Caco-2 (cell line): ENCODE results near the gene C10orf90. TPM values are rescaled to one million over a fixed set of nuclear protein-coding genes. Genes with fewer than 3 reads are reported as not detected.
A peak's percentile ranks its signal among the peaks of the same experiment; 100 is the strongest.

ENCODE experiments used
- Bru-seq: library from RNA; stranded (reverse); fragments of 400-500 nt; gene quantifications from one replicate; lab custom pipeline; 2021; lab: Mats Ljungman, UMichigan
- BruChase-seq, 2 experiments: library from RNA; stranded (reverse); fragments of 400-500 nt; gene quantifications; one replicate each; lab custom pipeline; 2021; lab: Mats Ljungman, UMichigan
- BruUV-seq: library from RNA; stranded (reverse); fragments of 400-500 nt; replicated peaks from 2 replicates; lab custom pipeline; 2021; lab: Mats Ljungman, UMichigan
- CTCF ChIA-PET: fragments of 300-600 bp; sonication (Branson Sonifier 250); formaldehyde crosslinking; loops from one replicate; lab custom pipeline; 2022; ENCODE audit warnings: antibody characterized with exemption; lab: Charles Lee
- POLR2A ChIA-PET: fragments of 300-600 bp; sonication (Branson Sonifier 250); formaldehyde crosslinking; loops from one replicate; lab custom pipeline; 2022; ENCODE audit warnings: antibody characterized with exemption; lab: Charles Lee
- DNase-seq, 2 experiments: peaks; one replicate each; pipeline versions ENCODE4 v3.0.0 to v3.0.0-alpha.2; 2020 to 2022
- H3K27me3 ChIP-seq: replicated peaks from 2 replicates; pipeline ENCODE4 v1.6.0; 2011; ENCODE audit warnings: low read length; ENCODE audit not compliant: control insufficient read depth, insufficient read depth
- H3K36me3 ChIP-seq: 2 replicates; pipeline ENCODE4 v1.5.1; 2011; ENCODE audit warnings: low read length; ENCODE audit not compliant: control insufficient read depth, insufficient read depth
- H3K4me1 ChIP-seq: fragments of 250-450 bp; sonication (Bioruptor Pico); 2 replicates; pipeline ENCODE4 v1.5.1; 2020; ENCODE audit warnings: mild to moderate bottlenecking
- H3K4me3 ChIP-seq: 2 replicates; pipeline ENCODE4 v1.5.1; 2011; ENCODE audit warnings: low read depth, mild to moderate bottlenecking, control low read depth, low read length
- H3K9me3 ChIP-seq: fragments of 250-450 bp; sonication (Bioruptor Pico); 2 replicates; pipeline ENCODE4 v1.5.1; 2020; ENCODE audit warnings: mild to moderate bottlenecking, moderate library complexity
- H3K27ac Mint-ChIP-seq: one replicate; pipeline ENCODE4 v1.8.0; 2022; ENCODE audit warnings: mixed read lengths; ENCODE audit not compliant: unreplicated experiment
- H3K27me3 Mint-ChIP-seq: one replicate; pipeline ENCODE4 v1.8.0; 2022; ENCODE audit warnings: mixed read lengths; ENCODE audit not compliant: insufficient read depth, unreplicated experiment
- H3K36me3 Mint-ChIP-seq: one replicate; pipeline ENCODE4 v1.8.0; 2022; ENCODE audit warnings: mild to moderate bottlenecking, mixed read lengths; ENCODE audit not compliant: insufficient read depth, unreplicated experiment
- H3K4me1 Mint-ChIP-seq: one replicate; pipeline ENCODE4 v1.8.0; 2022; ENCODE audit warnings: low read depth, mixed read lengths; ENCODE audit not compliant: unreplicated experiment
- H3K4me3 Mint-ChIP-seq: one replicate; pipeline ENCODE4 v1.8.0; 2022; ENCODE audit warnings: mild to moderate bottlenecking, moderate library complexity, mixed read lengths; ENCODE audit not compliant: unreplicated experiment
- H3K9me3 Mint-ChIP-seq: one replicate; pipeline ENCODE4 v1.8.0; 2022; ENCODE audit warnings: mixed read lengths; ENCODE audit not compliant: unreplicated experiment
- intact Hi-C: fragments of 100-400 bp; cut with micrococcal nuclease; formaldehyde crosslinking; loops from one replicate; pipeline ENCODE4 v1.10.0; 2022; ENCODE audit not compliant: unreplicated experiment
- long read RNA-seq: library from polyadenylated mRNA; stranded (forward); transcript quantifications from one replicate; pipeline ENCODE4 v2.0.0, GENCODE V29; 2022
- total RNA-seq: library from RNA; stranded (reverse); gene quantifications from 2 replicates; pipeline ENCODE4 v1.2.3, GENCODE V29; 2022
- TF ChIP-seq, protein P1 (sequence below), 2 experiments: fragments of 200-600 bp in 1 of 2; IDR thresholded peaks; 1 replicate in 1 of 2; 2 replicates in 1 of 2; pipeline versions ENCODE4 v1.5.1 to v1.8.0; 2011 to 2022; ENCODE audit warnings: antibody characterized with exemption in 1 of 2, control low read depth in 1 of 2, inconsistent platforms in 1 of 2, low read depth in 1 of 2, low read length in 1 of 2, mild to moderate bottlenecking in 1 of 2, moderate library complexity in 1 of 2; ENCODE audit not compliant: insufficient read depth in 1 of 2, severe bottlenecking in 1 of 2, unreplicated experiment in 1 of 2

C10orf90 gene, protein sequence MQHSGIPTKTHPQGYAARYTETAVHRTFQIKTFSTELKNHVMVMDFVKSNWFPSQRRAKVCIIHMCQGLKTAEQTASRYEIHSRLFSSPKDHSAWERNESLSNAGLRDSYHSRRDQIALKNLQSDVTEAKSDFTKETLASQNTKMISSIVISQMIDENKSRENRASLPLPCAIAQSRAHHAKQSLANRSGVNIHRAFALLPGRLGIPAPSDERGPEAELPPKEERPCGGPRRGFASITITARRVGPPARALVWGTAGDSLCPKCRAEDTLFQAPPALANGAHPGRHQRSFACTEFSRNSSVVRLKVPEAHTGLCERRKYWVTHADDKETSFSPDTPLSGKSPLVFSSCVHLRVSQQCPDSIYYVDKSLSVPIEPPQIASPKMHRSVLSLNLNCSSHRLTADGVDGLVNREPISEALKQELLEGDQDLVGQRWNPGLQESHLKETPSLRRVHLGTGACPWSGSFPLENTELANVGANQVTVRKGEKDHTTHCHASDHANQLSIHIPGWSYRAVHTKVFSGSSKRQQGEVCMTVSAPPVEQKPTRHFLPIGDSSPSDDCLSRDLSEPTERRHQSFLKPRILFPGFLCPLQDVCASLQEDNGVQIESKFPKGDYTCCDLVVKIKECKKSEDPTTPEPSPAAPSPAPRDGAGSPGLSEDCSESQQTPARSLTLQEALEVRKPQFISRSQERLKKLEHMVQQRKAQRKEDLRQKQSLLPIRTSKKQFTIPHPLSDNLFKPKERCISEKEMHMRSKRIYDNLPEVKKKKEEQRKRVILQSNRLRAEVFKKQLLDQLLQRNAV
- total RNA-seq (not detected in 2 replicates), Bru-seq, nascent RNA (percentile 3 among the genes with signal in this experiment), BruChase-seq, experiment 1, labeled RNA remaining after a 2-hour chase (percentile 2 among the genes with signal in this experiment), BruChase-seq, experiment 2, labeled RNA remaining after a 6-hour chase (not detected)
- long read RNA-seq, result 0 reads

DNA sequence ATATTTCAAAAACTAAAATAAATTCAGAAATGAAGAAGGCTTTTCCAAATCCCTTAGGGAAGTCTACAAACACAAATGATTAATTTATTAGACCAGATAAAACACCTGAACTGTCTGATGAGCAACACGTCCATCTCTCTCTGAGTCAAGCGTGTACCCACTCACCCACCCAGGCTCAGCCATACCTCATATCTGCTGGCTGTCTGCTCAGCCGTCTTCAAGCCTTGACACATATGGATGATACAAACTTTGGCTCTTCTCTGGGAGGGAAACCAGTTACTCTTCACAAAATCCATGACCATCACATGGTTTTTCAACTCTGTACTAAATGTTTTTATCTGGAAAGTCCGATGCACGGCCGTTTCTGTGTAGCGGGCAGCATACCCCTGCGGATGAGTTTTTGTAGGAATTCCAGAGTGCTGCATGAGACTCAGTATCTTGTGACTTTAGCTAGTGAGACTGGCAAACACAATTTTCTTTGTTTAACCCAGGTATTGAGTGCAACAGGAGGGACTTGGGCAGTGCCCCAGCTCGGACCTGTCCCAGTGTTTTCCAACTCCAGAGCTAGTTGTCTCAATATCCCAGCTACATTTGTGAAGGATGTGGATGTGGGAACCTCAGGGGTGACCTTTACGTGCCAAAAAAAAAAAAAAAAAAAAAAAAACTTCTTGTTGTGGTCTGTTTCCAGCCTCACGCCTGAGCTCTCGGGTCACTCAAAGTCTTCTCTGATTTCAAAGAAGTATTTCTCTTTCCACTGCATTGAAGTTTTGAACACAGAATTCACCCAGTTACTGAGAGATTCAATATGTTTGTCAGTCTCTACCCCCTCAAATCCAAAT, at the start of gene C10orf90:
C10orf90 (minus strand) TSS at position 638 of the 839 bp plus-strand sequence; CDS start at position 425, 213 bp downstream.
- Histone ChIP-seq H3K4me1 (no peaks in the 10 kb centered on the region), H3K27me3 (no peaks in the 10 kb centered on the region), H3K4me3 (no peak within 1 kb of the TSS), H3K36me3 (no peaks in the 10 kb centered on the region), H3K9me3 (no peaks in the 10 kb centered on the region)
- Mint-ChIP-seq H3K36me3 (no peaks in the 10 kb centered on the region), H3K27ac (no peak within 1 kb of the TSS), H3K4me1 (no peaks in the 10 kb centered on the region), H3K27me3 (peaks cover 8% of the 10 kb centered on the region), H3K9me3 (no peaks in the 10 kb centered on the region), H3K4me3 (no peak within 1 kb of the TSS)
- DNase-seq, result no peak
- CTCF ChIA-PET, result no interaction called here
- BruUV-seq, result no TSS peak
- TF ChIP-seq, protein P1, sequence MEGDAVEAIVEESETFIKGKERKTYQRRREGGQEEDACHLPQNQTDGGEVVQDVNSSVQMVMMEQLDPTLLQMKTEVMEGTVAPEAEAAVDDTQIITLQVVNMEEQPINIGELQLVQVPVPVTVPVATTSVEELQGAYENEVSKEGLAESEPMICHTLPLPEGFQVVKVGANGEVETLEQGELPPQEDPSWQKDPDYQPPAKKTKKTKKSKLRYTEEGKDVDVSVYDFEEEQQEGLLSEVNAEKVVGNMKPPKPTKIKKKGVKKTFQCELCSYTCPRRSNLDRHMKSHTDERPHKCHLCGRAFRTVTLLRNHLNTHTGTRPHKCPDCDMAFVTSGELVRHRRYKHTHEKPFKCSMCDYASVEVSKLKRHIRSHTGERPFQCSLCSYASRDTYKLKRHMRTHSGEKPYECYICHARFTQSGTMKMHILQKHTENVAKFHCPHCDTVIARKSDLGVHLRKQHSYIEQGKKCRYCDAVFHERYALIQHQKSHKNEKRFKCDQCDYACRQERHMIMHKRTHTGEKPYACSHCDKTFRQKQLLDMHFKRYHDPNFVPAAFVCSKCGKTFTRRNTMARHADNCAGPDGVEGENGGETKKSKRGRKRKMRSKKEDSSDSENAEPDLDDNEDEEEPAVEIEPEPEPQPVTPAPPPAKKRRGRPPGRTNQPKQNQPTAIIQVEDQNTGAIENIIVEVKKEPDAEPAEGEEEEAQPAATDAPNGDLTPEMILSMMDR (IDR thresholded peaks at IDR 0.05; ENCODE audit: insufficient read depth in 1 of 2, low read depth in 1 of 2, low read length in 1 of 2, severe bottlenecking in 1 of 2, unreplicated experiment in 1 of 2), result no peak
- POLR2A ChIA-PET, result no interaction called here
- intact Hi-C loops, result no loop called here

DNA sequence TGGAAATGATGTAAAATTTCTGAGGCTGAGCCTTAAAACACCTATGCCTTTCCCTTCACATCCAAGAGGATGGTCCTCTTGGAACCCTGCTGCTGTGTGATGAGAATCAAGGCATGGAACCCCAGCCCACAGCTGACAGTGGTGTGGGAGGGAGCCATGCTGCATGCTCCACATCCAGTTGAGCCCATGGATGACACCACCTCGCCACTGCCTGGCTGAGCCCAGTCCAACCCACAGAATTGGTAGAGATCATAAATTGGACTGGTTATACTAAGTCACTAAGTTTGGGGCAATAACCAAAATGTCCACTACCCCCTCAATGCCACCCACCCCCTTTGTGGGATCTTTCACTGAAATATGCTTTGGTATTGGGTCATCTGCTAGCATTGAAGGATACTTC, 45.9 kb upstream of the C10orf90 start:
- H3K27ac Mint-ChIP-seq, result no peak overlapping the region
- CTCF ChIA-PET, result no interaction called here
- no peak for DNase-seq
- Histone ChIP-seq H3K27me3 (no peaks in the 10 kb centered on the region), H3K4me1 (no peaks in the 10 kb centered on the region), H3K36me3 (no peaks in the 10 kb centered on the region), H3K9me3 (no peaks in the 10 kb centered on the region), H3K4me3 (no peak overlapping the region)
- POLR2A ChIA-PET, result no interaction called here
- H3K36me3 Mint-ChIP-seq, result no peaks in the 10 kb centered on the region
- peaks cover 7% of the 10 kb centered on the region for H3K9me3 Mint-ChIP-seq
- no peaks in the 10 kb centered on the region for H3K4me1 Mint-ChIP-seq
- BruUV-seq, result no TSS peak
- intact Hi-C loops, result no loop called here
- H3K4me3 Mint-ChIP-seq, result no peak overlapping the region
- TF ChIP-seq, protein P1 (IDR thresholded peaks at IDR 0.05; ENCODE audit: insufficient read depth in 1 of 2, low read depth in 1 of 2, low read length in 1 of 2, severe bottlenecking in 1 of 2, unreplicated experiment in 1 of 2), result no peak
- H3K27me3 Mint-ChIP-seq, result peaks cover 9% of the 10 kb centered on the region
